IMR-90 (cell line): ENCODE data around the gene PITX3. TPM values are rescaled to one million over a fixed set of nuclear protein-coding genes. Genes with fewer than 3 reads are reported as not detected.

Experiments
- ATAC-seq: fragments of 200-7000 bp; cut with Tn5 transposase; 2 replicates; pipeline ENCODE4 v1.9.1; 2020; ENCODE audit warnings: low read depth, mild to moderate bottlenecking, moderate library complexity
- BruUV-seq: library from RNA; stranded (reverse); fragments of 400-500 nt; replicated peaks from 2 replicates; lab custom pipeline; 2021; lab: Mats Ljungman, UMichigan
- CTCF ChIA-PET: fragments of 300-600 bp; formaldehyde crosslinking; extraction: SDS; loops from one replicate; lab custom pipeline; 2021; ENCODE audit warnings: antibody characterized with exemption; lab: Yijun Ruan, JAX
- POLR2A ChIA-PET: fragments of 300-600 bp; sonication (Branson Sonifier 250); formaldehyde crosslinking; loops from one replicate; lab custom pipeline; 2022; ENCODE audit warnings: antibody characterized with exemption; ENCODE audit not compliant: unreplicated experiment; lab: Charles Lee
- DNase-seq: peaks from one replicate; pipeline ENCODE4 v3.0.0; 2013
- H2AFZ ChIP-seq: replicated peaks from 2 replicates; pipeline ENCODE3; 2013; ENCODE audit warnings: low read length, mild to moderate bottlenecking; ENCODE audit not compliant: poor library complexity
- H2AK5ac ChIP-seq: 2 replicates; pipeline ENCODE4 v1.6.1; 2013; ENCODE audit warnings: low read depth, low read length, inconsistent platforms
- H2AK9ac ChIP-seq: replicated peaks from 2 replicates; pipeline ENCODE3; 2013; ENCODE audit warnings: mild to moderate bottlenecking, low read depth, low read length, moderate library complexity; ENCODE audit not compliant: poor library complexity
- H2BK120ac ChIP-seq: 2 replicates; pipeline ENCODE4 v1.6.1; 2013; ENCODE audit warnings: low read depth, low read length, inconsistent platforms
- H2BK15ac ChIP-seq: 3 replicates; pipeline ENCODE4 v1.6.1; 2013; ENCODE audit warnings: low read depth, low read length, inconsistent platforms
- H2BK20ac ChIP-seq: 2 replicates; pipeline ENCODE4 v1.6.1; 2013; ENCODE audit warnings: low read depth, mild to moderate bottlenecking, inconsistent platforms, low read length, moderate library complexity
- H2BK5ac ChIP-seq: 2 replicates; pipeline ENCODE4 v1.6.1; 2013; ENCODE audit warnings: mild to moderate bottlenecking, low read depth, low read length, inconsistent platforms; ENCODE audit not compliant: poor library complexity, severe bottlenecking
- H3K14ac ChIP-seq: replicated peaks from 2 replicates; pipeline ENCODE4 v1.6.1; 2013; ENCODE audit warnings: low read depth, low read length, inconsistent platforms
- H3K18ac ChIP-seq: 2 replicates; pipeline ENCODE4 v1.6.1; 2013; ENCODE audit warnings: low read depth, low read length, control low read depth
- H3K23ac ChIP-seq: 2 replicates; pipeline ENCODE4 v1.6.1; 2013; ENCODE audit warnings: low read depth, low read length, inconsistent platforms
- H3K27ac ChIP-seq: 2 replicates; pipeline ENCODE4 v1.5.1; 2013; ENCODE audit warnings: mild to moderate bottlenecking, control low read depth, low read length; ENCODE audit not compliant: insufficient read depth
- H3K27me3 ChIP-seq: 2 replicates; pipeline ENCODE4 v1.6.1; 2013; ENCODE audit warnings: low read length; ENCODE audit not compliant: control insufficient read depth, insufficient read depth
- H3K36me3 ChIP-seq: 2 replicates; pipeline ENCODE4 v1.6.1; 2013; ENCODE audit warnings: low read length, mixed read lengths; ENCODE audit not compliant: control insufficient read depth, insufficient read depth
- H3K4ac ChIP-seq: 2 replicates; pipeline ENCODE4 v1.6.1; 2013; ENCODE audit warnings: low read depth, low read length, inconsistent platforms
- H3K4me1 ChIP-seq: 2 replicates; pipeline ENCODE4 v1.6.1; 2013; ENCODE audit warnings: low read length, mixed read lengths; ENCODE audit not compliant: control insufficient read depth, insufficient read depth
- H3K4me2 ChIP-seq: 2 replicates; pipeline ENCODE4 v1.6.1; 2013; ENCODE audit warnings: low read depth, mild to moderate bottlenecking, control low read depth, low read length, moderate library complexity
- H3K4me3 ChIP-seq: 2 replicates; pipeline ENCODE4 v1.5.1; 2013; ENCODE audit warnings: low read depth, mild to moderate bottlenecking, control low read depth, low read length, moderate library complexity; ENCODE audit not compliant: insufficient read depth
- H3K56ac ChIP-seq: 2 replicates; pipeline ENCODE4 v1.6.1; 2013; ENCODE audit warnings: low read length, inconsistent platforms; ENCODE audit not compliant: insufficient read depth; ENCODE audit errors: extremely low read depth
- H3K79me1 ChIP-seq, 2 experiments: 2 replicates each; pipeline ENCODE4 v1.6.1; 2013; ENCODE audit warnings: low read length in 2 of 2, inconsistent platforms in 1 of 2, low read depth in 1 of 2
- H3K9ac ChIP-seq: 2 replicates; pipeline ENCODE4 v1.6.1; 2013; ENCODE audit warnings: low read depth, low read length, control low read depth
- H3K9me1 ChIP-seq: 2 replicates; pipeline ENCODE4 v1.6.1; 2013; ENCODE audit warnings: low read length, inconsistent platforms; ENCODE audit not compliant: insufficient read depth
- H3K9me3 ChIP-seq: 2 replicates; pipeline ENCODE4 v1.6.1; 2013; ENCODE audit warnings: low read length; ENCODE audit not compliant: control insufficient read depth, insufficient read depth
- H4K20me1 ChIP-seq: 2 replicates; pipeline ENCODE4 v1.6.1; 2013; ENCODE audit warnings: low read length, inconsistent platforms; ENCODE audit not compliant: insufficient read depth
- H4K5ac ChIP-seq: 2 replicates; pipeline ENCODE4 v1.6.1; 2013; ENCODE audit warnings: mild to moderate bottlenecking, low read depth, low read length, control low read depth
- H4K8ac ChIP-seq, 2 experiments: 2 replicates each; pipeline ENCODE4 v1.6.1; 2013; ENCODE audit warnings: low read depth in 2 of 2, low read length in 2 of 2, control low read depth in 1 of 2, inconsistent platforms in 1 of 2
- H4K91ac ChIP-seq: 2 replicates; pipeline ENCODE4 v1.6.1; 2013; ENCODE audit warnings: low read depth, low read length, inconsistent platforms; ENCODE audit not compliant: insufficient read depth
- BHLHE40 ChIP-seq: fragments of 150-350 bp; IDR thresholded peaks from 2 replicates; pipeline ENCODE4 v1.6.1; 2016; ENCODE audit warnings: mild to moderate bottlenecking, low read depth, low read length
- CEBPB ChIP-seq: IDR thresholded peaks from 2 replicates; pipeline ENCODE4 v1.6.1; 2012; ENCODE audit warnings: low read depth, low read length, improper control_type of control experiment
- CTCF ChIP-seq: conservative IDR thresholded peaks from 2 replicates; pipeline ENCODE4 v1.5.1; 2012; ENCODE audit warnings: mild to moderate bottlenecking, low read depth, low read length, improper control_type of control experiment
- ELK1 ChIP-seq: fragments of 150-350 bp; IDR thresholded peaks from 2 replicates; pipeline ENCODE4 v1.6.1; 2016; ENCODE audit warnings: low read depth, mild to moderate bottlenecking, low read length, moderate library complexity, borderline replicate concordance
- MXI1 ChIP-seq: IDR thresholded peaks from 2 replicates; pipeline ENCODE4 v1.6.1; 2012; ENCODE audit warnings: low read depth, mild to moderate bottlenecking, low read length, moderate library complexity, borderline replicate concordance
- NFE2L2 ChIP-seq: fragments of 150-350 bp; IDR thresholded peaks from 2 replicates; pipeline ENCODE4 v1.6.1; 2016; ENCODE audit warnings: low read depth, mild to moderate bottlenecking, low read length
- RAD21 ChIP-seq: IDR thresholded peaks from 2 replicates; pipeline ENCODE4 v1.6.1; 2012; ENCODE audit warnings: low read length, improper control_type of control experiment
- RCOR1 ChIP-seq: IDR thresholded peaks from 2 replicates; pipeline ENCODE4 v1.6.1; 2012; ENCODE audit warnings: mild to moderate bottlenecking, low read length, improper control_type of control experiment; ENCODE audit not compliant: insufficient replicate concordance
- RFX5 ChIP-seq: IDR thresholded peaks from 2 replicates; pipeline ENCODE4 v1.8.0; 2012; ENCODE audit warnings: low read depth, mild to moderate bottlenecking, low read length, moderate library complexity
- SMC3 ChIP-seq: fragments of 150-350 bp; IDR thresholded peaks from 2 replicates; pipeline ENCODE4 v1.6.1; 2016; ENCODE audit warnings: low read depth, mild to moderate bottlenecking, antibody characterized with exemption, low read length, moderate library complexity
- USF2 ChIP-seq: fragments of 150-350 bp; IDR thresholded peaks from 2 replicates; pipeline ENCODE4 v1.6.1; 2017; ENCODE audit warnings: mild to moderate bottlenecking, antibody characterized with exemption, low read length, low read depth
- WGBS, 2 experiments: methylation state at CpG; one replicate each; pipeline versions ENCODE4 v1.1.5 to v1.1.7; 2013; ENCODE audit warnings: missing lambda C conversion rate in 2 of 2; ENCODE audit not compliant: insufficient read length in 1 of 2; ENCODE audit errors: extremely low coverage in 2 of 2; 5-methylcytosine and 5-hydroxymethylcytosine counted together
- dilution Hi-C: fragments of 300-500 bp; cut with HindIII; formaldehyde crosslinking; loops from one replicate; pipeline ENCODE4 v1.14.3; 2018; ENCODE audit warnings: low sequenced_read_pairs; ENCODE audit not compliant: unreplicated experiment
- in situ Hi-C: fragments of 300-500 bp; cut with MboI; formaldehyde crosslinking; loops from 3 replicates; pipeline ENCODE4 v1.14.3; 2019; ENCODE audit warnings: low sequenced_read_pairs, inconsistent platforms, mixed read lengths
- intact Hi-C: fragments of 100-400 bp; cut with micrococcal nuclease; formaldehyde crosslinking; loops from 2 replicates; pipeline ENCODE4 v1.10.0; 2022
- polyA plus RNA-seq, 3 experiments: library from polyadenylated mRNA; depleted of rRNA; stranded (reverse); fragments of >200 nt; gene quantifications; 2 replicates each; pipeline ENCODE4 v1.2.3, GENCODE V29; 2012; ENCODE audit warnings: low replicate concordance in 1 of 3
- total RNA-seq: library from RNA; depleted of rRNA; stranded (reverse); fragments of >200 nt; gene quantifications from 2 replicates; pipeline ENCODE4 v1.2.3, GENCODE V29; 2012

The PITX3 gene
- total and polyA plus RNA-seq, 2 of the 4 experiments (the other 2 are of a cell fraction): not detected

- dilution Hi-C loops: no loop called here
- H3K23ac ChIP-seq: no peak overlapping the region
- BruUV-seq: no TSS peak
- no peak overlapping the region for H2AK5ac ChIP-seq
- no peak overlapping the region for H3K18ac ChIP-seq
- CTCF ChIA-PET: interaction anchor here (1.3 kb wide), 1 partner anchor 9 kb away, joined by 5 read pairs; no protein-coding TSS in a partner anchor
- H2BK120ac ChIP-seq: no peak overlapping the region
- H3K4me1 ChIP-seq: peaks cover 10% of the 10 kb centered on the region
- POLR2A ChIA-PET: no interaction called here
- no peak overlapping the region for H2BK15ac ChIP-seq
- no peaks in the 10 kb centered on the region for H3K36me3 ChIP-seq
- no peaks in the 10 kb centered on the region for H3K9me3 ChIP-seq
- ATAC-seq (no peak), DNase-seq (no peak)
- no peak overlapping the region for H2BK20ac ChIP-seq
- TF ChIP-seq SMC3: no peak
- TF ChIP-seq BHLHE40: no peak
- TF ChIP-seq CTCF: no peak
- TF ChIP-seq NFE2L2: no peak
- TF ChIP-seq CEBPB: no peak
- no peak for TF ChIP-seq USF2
- TF ChIP-seq MXI1: no peak
- no peak for TF ChIP-seq RAD21
- no peak for TF ChIP-seq RFX5
- no peak for TF ChIP-seq ELK1
- TF ChIP-seq RCOR1: no peak
- no peak overlapping the region for H2BK5ac ChIP-seq
- no peak overlapping the region for H3K9ac ChIP-seq
- peak overlapping the region; percentile 84 for H3K4me2 ChIP-seq
- WGBS, 2 experiments: 11% methylated on average over 21 of the region's 39 CpGs; no CpG with 5 or more reads in 1 of the 2 experiments
- H3K56ac ChIP-seq: no peak overlapping the region
- H4K8ac ChIP-seq: no peak overlapping the region
- H3K79me1 ChIP-seq: peaks cover 0 to 25% of the 10 kb centered on the region in 2 experiments; a peak in 2 of 4 replicates
- H2AFZ ChIP-seq: peak overlapping the region; percentile 92
- peak overlapping the region; percentile 65 for H3K4me3 ChIP-seq
- peaks cover 22% of the 10 kb centered on the region for H3K9me1 ChIP-seq
- H4K20me1 ChIP-seq: peaks cover under 1% of the 10 kb centered on the region; the same call in 1 of the 2 replicates
- H3K14ac ChIP-seq: no peak overlapping the region
- H3K4ac ChIP-seq: no peak overlapping the region
- H3K27ac ChIP-seq: no peak overlapping the region
- intact Hi-C loops: no loop called here
- no peak overlapping the region for H2AK9ac ChIP-seq
- peaks cover 39% of the 10 kb centered on the region for H3K27me3 ChIP-seq
- in situ Hi-C loops: no loop called here
- H4K5ac ChIP-seq: no peak overlapping the region
- no peak overlapping the region for H4K91ac ChIP-seq
Measured at GRCh38 chr10:102240467-102241031, 763 bp downstream of the PITX3 start.
